ENCODE results near the gene ACBD3. TPM values are rescaled to one million over a fixed set of nuclear protein-coding genes. Genes with fewer than 3 reads are reported as not detected.

ACBD3 gene
- total RNA-seq, 1 experiment from 2014 or later: 25.2 TPM

- no peaks in the 10 kb centered on the region for H3K36me3 ChIP-seq (ENCODE audit: insufficient read depth, low read length)
- no peaks in the 10 kb centered on the region for H3K9me2 ChIP-seq (replicated peaks; ENCODE audit: insufficient read depth, low read length)
- no peak for DNase-seq
- no peaks in the 10 kb centered on the region for H3K27me3 ChIP-seq (ENCODE audit: low read length)
- no peaks in the 10 kb centered on the region for H3K9me3 ChIP-seq (ENCODE audit: low read length)
- no peaks in the 10 kb centered on the region for H3K79me2 ChIP-seq (ENCODE audit: low read length)
- no peaks in the 10 kb centered on the region; the same call in 1 of the 2 replicates for H4K20me1 ChIP-seq (ENCODE audit: insufficient read depth, low read depth, low read length)
- peak overlapping the region; percentile 15; the same call in 1 of the 2 replicates for H3K9ac ChIP-seq (ENCODE audit: low read length)
- peak overlapping the region; percentile 67 for H3K4me2 ChIP-seq (ENCODE audit: low read depth, low read length, poor library complexity, severe bottlenecking)
- peaks cover 12% of the 10 kb centered on the region for H3K4me1 ChIP-seq (ENCODE audit: low read length)
- H3K4me3 ChIP-seq (ENCODE audit: low read length): peak overlapping the region; percentile 49
- H2AFZ ChIP-seq (ENCODE audit: low read length): no peak overlapping the region
- no peak overlapping the region for H3K27ac ChIP-seq (ENCODE audit: low read length)
Measured at GRCh38 chr1:226100436-226101391, 85.8 kb downstream of the ACBD3 start.

GRCh38 chr1:226098870-226099835, 87.4 kb downstream of the ACBD3 start:
- H3K9me2 ChIP-seq (replicated peaks; ENCODE audit: insufficient read depth, low read length): no peaks in the 10 kb centered on the region
- H3K79me2 ChIP-seq (ENCODE audit: low read length): no peaks in the 10 kb centered on the region
- H2AFZ ChIP-seq (ENCODE audit: low read length): no peak overlapping the region
- H3K36me3 ChIP-seq (ENCODE audit: insufficient read depth, low read length): no peaks in the 10 kb centered on the region
- H3K4me1 ChIP-seq (ENCODE audit: low read length): peaks cover 12% of the 10 kb centered on the region
- H3K9ac ChIP-seq (ENCODE audit: low read length): no peak overlapping the region
- H3K27ac ChIP-seq (ENCODE audit: low read length): no peak overlapping the region
- no peaks in the 10 kb centered on the region for H3K9me3 ChIP-seq (ENCODE audit: low read length)
- H3K27me3 ChIP-seq (ENCODE audit: low read length): no peaks in the 10 kb centered on the region
- no peaks in the 10 kb centered on the region; the same call in 1 of the 2 replicates for H4K20me1 ChIP-seq (ENCODE audit: insufficient read depth, low read depth, low read length)
- DNase-seq: no peak
- no peak overlapping the region for H3K4me3 ChIP-seq (ENCODE audit: low read length)
- H3K4me2 ChIP-seq (ENCODE audit: low read depth, low read length, poor library complexity, severe bottlenecking): no peak overlapping the region

DNA sequence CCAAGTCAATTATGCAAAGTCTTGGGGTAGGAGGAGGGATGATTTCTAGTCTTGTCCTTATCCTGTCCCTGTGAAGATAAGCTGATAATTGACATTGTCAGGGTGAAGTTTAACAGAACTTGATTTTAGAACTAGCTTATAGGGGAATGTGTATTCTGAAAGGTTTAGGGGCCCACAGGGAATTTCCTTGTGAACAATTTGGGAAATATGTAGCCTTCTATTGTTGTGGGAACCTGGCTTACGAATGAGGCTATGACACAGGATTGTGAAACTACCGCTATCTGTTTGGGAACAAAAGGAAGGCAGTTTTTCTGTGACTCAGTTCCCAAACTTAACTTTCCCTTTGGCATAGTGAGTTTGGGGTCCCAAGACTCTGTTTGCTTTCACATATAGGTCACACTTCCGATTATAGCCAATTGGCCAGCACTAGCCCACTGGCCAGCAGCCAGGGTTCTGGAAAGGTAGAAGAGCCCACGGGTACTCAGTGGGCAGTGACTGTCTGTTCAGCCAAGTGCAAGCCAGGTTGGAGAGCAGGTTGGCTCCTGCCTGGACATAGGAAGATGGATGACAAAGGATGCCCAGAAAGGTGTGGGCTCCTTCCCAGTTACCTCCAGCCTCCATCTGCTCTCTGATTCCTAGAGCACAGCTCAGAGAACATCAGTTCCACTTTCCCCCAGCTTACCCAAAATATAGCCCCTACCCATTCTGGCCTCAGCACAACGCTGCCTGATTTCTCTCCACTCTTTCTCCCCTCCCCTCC, 88.5 kb downstream of the ACBD3 start:
- Histone ChIP-seq H3K36me3 (ENCODE audit: insufficient read depth, low read length) (no peaks in the 10 kb centered on the region), H3K27me3 (ENCODE audit: low read length) (no peaks in the 10 kb centered on the region), H3K9ac (ENCODE audit: low read length) (no peak overlapping the region), H3K4me1 (ENCODE audit: low read length) (peaks cover 12% of the 10 kb centered on the region), H3K9me2 (replicated peaks; ENCODE audit: insufficient read depth, low read length) (no peaks in the 10 kb centered on the region), H2AFZ (ENCODE audit: low read length) (no peak overlapping the region), H3K4me2 (ENCODE audit: low read depth, low read length, poor library complexity, severe bottlenecking) (no peak overlapping the region), H3K79me2 (ENCODE audit: low read length) (no peaks in the 10 kb centered on the region), H4K20me1 (ENCODE audit: insufficient read depth, low read depth, low read length) (no peaks in the 10 kb centered on the region), H3K27ac (ENCODE audit: low read length) (no peak overlapping the region), H3K4me3 (ENCODE audit: low read length) (no peak overlapping the region), H3K9me3 (ENCODE audit: low read length) (no peaks in the 10 kb centered on the region)
- DNase-seq: no peak

DNA sequence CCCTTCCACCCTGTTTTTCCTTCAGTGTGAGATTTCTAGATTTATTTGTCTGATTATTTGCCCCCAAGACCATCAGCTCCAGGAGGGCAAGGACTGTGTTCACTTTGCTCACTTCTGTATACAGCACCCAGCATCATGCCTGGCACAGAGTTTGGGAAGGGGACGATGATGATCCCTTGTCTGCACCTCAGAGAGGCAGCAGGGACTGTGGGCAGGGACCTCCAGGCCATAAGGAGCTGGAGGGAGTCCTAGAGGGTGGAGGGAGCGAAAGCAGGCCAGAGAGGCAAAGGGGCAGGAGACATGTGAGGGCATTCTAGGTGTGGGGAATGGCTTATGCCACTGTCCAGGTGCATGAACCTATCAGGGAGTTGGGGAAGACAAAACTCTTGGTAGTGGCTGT, 91.3 kb downstream of the ACBD3 start:
- Histone ChIP-seq H3K36me3 (ENCODE audit: insufficient read depth, low read length) (no peaks in the 10 kb centered on the region), H3K9ac (ENCODE audit: low read length) (no peak overlapping the region), H3K27me3 (ENCODE audit: low read length) (no peaks in the 10 kb centered on the region), H3K9me2 (replicated peaks; ENCODE audit: insufficient read depth, low read length) (no peaks in the 10 kb centered on the region), H3K27ac (ENCODE audit: low read length) (no peak overlapping the region), H3K4me2 (ENCODE audit: low read depth, low read length, poor library complexity, severe bottlenecking) (no peak overlapping the region), H2AFZ (ENCODE audit: low read length) (no peak overlapping the region), H3K4me3 (ENCODE audit: low read length) (no peak overlapping the region), H3K9me3 (ENCODE audit: low read length) (no peaks in the 10 kb centered on the region), H3K4me1 (ENCODE audit: low read length) (peaks cover 4% of the 10 kb centered on the region; the same call in 1 of the 2 replicates), H4K20me1 (ENCODE audit: insufficient read depth, low read depth, low read length) (no peaks in the 10 kb centered on the region), H3K79me2 (ENCODE audit: low read length) (no peaks in the 10 kb centered on the region)
- DNase-seq: no peak

Small RNAs within 50 kb of the gene (small RNA-seq; reads per million reads assigned to genes)
- gene AL512343.1: not detected

Other genes with a start within 250 kb of the ACBD3 start
- gene LEFTY2, start 245.5 kb downstream of the ACBD3 start, total RNA-seq (2014; rRNA removed; shearing (Covaris generic); ENCODE audit: low replicate concordance): not detected in 2 replicates
- gene SDE2, start 187.4 kb downstream of the ACBD3 start, total RNA-seq (2014; rRNA removed; shearing (Covaris generic); ENCODE audit: low replicate concordance): 15.7 and 21.8 TPM in 2 replicates
- gene H3-3A, start 124.0 kb downstream of the ACBD3 start, total RNA-seq (2014; rRNA removed; shearing (Covaris generic); ENCODE audit: low replicate concordance): 236 and 436 TPM in 2 replicates
- 9.2 and 20.8 TPM in 2 replicates for gene MIXL1, start 36.9 kb upstream of the ACBD3 start, total RNA-seq (2014; rRNA removed; shearing (Covaris generic); ENCODE audit: low replicate concordance)
- gene LIN9, start 122.4 kb upstream of the ACBD3 start, total RNA-seq (2014; rRNA removed; shearing (Covaris generic); ENCODE audit: low replicate concordance): 7.8 and 22.0 TPM in 2 replicates
- 298 and 586 TPM in 2 replicates for gene PARP1, start 221.4 kb upstream of the ACBD3 start, total RNA-seq (2014; rRNA removed; shearing (Covaris generic); ENCODE audit: low replicate concordance)

Data from Karpas-422 (cell line).